SH-SY5Y (cell line): ENCODE data around the gene WDR3.

Source experiments
- GATA2 ChIP-seq: IDR thresholded peaks from 2 replicates; pipeline ENCODE4 v1.6.1; 2011; ENCODE audit warnings: mild to moderate bottlenecking, low read depth, low read length
- GATA3 ChIP-seq: IDR thresholded peaks from 2 replicates; pipeline ENCODE4 v1.6.1; 2011; ENCODE audit warnings: low read depth, mild to moderate bottlenecking, low read length, moderate library complexity

DNA sequence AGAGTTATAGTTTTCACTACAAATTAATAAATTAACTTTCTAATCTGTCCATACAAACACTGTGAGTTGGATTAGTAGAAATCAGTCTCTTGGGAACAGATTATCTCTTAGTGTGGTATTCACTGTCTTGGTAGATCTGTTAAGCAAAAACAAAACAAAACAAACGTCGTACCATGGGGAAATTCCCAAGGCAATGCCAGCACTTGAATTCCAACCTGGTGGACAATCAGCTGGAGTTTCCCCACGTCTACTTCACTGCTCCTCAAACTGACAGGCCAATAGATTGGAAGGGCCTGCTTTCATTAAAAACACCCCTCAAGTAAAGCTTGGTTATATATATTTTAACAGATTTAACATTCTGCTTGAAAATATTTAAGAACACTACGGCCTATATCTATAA, 32.0 kb upstream of the WDR3 start:
- TF ChIP-seq GATA3 (no peak), GATA2 (no peak)
